ENCODE measurements around the gene AMBP.

GRCh38 chr9:114102484-114102883 lies 24.4 kb upstream of the AMBP start:
- TF ChIP-seq CHD2 (IDR thresholded peaks at IDR 0.05; ENCODE audit: low read length, partially characterized antibody): no peak
- TF ChIP-seq CTCF (IDR thresholded peaks at IDR 0.05): no peak
- TF ChIP-seq CEBPB (IDR thresholded peaks at IDR 0.05): no peak
- no peak for TF ChIP-seq POLR2A (IDR thresholded peaks at IDR 0.05; ENCODE audit: low read length)
- no peak for TF ChIP-seq USF2 (IDR thresholded peaks at IDR 0.05)
- TF ChIP-seq REST (IDR thresholded peaks at IDR 0.05): no peak
- no peak for TF ChIP-seq RAD21 (conservative IDR thresholded peaks at IDR 0.05 in 1 of 2, IDR thresholded peaks at IDR 0.05 in 1 of 2)
- no peak for TF ChIP-seq PBX3 (IDR thresholded peaks at IDR 0.05)
- no peak for TF ChIP-seq SREBF2 (IDR thresholded peaks at IDR 0.05)
- no peak for TF ChIP-seq CBX8 (IDR thresholded peaks at IDR 0.05)

All from A549 (cell line).